Neutrophil (primary cell): ENCODE results near the gene MADCAM1.

ENCODE experiments used
- H3K27ac ChIP-seq: fragments of 200-600 bp; sonication (generic); 2 replicates; pipeline ENCODE4 v1.5.1; 2016; ENCODE audit warnings: mild to moderate bottlenecking, moderate library complexity
- H3K27me3 ChIP-seq: fragments of 200-600 bp; sonication (generic); 2 replicates; pipeline ENCODE4 v1.6.0; 2016; ENCODE audit warnings: mild to moderate bottlenecking
- H3K36me3 ChIP-seq: fragments of 200-600 bp; sonication (generic); 2 replicates; pipeline ENCODE4 v1.5.1; 2017
- H3K4me1 ChIP-seq, 2 experiments: fragments of 200-600 bp in 1 of 2; sonication (generic) in 1 of 2; 1 replicate in 1 of 2; 2 replicates in 1 of 2; pipeline versions ENCODE4 v1.5.1 to v1.6.1; 2013 to 2016; ENCODE audit warnings: low read depth in 1 of 2, low read length in 1 of 2, mild to moderate bottlenecking in 1 of 2, moderate library complexity in 1 of 2; ENCODE audit not compliant: control insufficient read depth in 1 of 2, insufficient read depth in 1 of 2
- H3K4me3 ChIP-seq, 2 experiments: fragments of 200-600 bp in 1 of 2; sonication (generic) in 1 of 2; 1 replicate in 1 of 2; 2 replicates in 1 of 2; pipeline ENCODE4 v1.5.1; 2013 to 2016; ENCODE audit warnings: low read depth in 1 of 2, low read length in 1 of 2, mild to moderate bottlenecking in 1 of 2, moderate library complexity in 1 of 2
- H3K9me3 ChIP-seq: fragments of 200-600 bp; sonication (generic); 2 replicates; pipeline ENCODE4 v1.5.1; 2016
- TF ChIP-seq, protein P1 (sequence below): fragments of 200-600 bp; sonication (generic); IDR thresholded peaks from 2 replicates; pipeline ENCODE4 v1.5.1; 2016; ENCODE audit warnings: antibody characterized with exemption

The MADCAM1 gene

DNA sequence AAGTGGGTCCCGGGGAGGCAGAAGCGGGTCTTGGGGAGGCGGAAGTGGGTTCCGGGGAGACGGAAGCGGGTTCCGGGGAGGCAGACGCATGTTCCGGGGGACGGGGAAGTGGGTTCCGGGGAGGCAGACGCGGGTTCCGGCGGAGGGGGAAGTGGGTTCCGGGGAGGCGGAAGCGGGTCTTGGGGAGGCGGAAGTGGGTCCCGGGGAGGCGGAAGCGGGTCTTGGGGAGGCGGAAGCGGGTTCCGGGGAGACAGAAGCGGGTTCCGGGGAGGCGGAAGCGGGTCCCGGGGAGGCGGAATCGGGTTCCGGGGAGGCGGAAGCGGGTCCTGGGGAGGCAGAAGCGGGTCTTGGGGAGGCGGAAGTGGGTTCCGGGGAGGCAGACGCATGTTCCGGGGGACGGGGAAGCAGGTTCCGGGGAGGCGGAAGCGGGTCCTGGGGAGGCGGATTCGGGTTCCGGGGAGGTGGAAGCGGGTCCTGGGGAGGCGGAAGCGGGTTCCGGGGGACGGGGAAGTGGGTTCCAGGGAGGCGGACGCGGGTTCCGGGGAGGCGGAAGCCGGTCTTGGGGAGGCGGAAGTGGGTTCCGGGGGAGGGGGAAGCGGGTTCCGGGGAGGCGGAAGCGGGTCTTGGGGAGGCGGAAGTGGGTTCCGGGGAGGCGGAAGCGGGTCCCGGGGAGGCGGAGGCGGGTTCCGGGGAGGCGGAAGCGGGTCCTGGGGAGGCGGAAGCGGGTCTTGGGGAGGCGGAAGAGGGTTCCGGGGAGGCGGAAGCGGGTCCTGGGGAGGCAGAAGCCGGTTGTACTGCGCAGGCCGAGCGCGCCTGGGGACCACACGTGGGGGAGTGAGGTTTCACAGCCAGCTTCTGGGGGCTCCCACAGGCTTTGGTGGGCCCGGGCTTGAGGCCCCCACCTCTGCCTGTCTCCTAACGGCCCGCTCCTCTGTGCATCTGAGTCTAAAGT is 37.9 kb upstream of the MADCAM1 start:
- Histone ChIP-seq H3K9me3 (no peaks in the 10 kb centered on the region), H3K4me3 (no peak overlapping the region), H3K27me3 (peaks cover 66% of the 10 kb centered on the region), H3K36me3 (no peaks in the 10 kb centered on the region), H3K27ac (no peak overlapping the region), H3K4me1 (no peaks in the 10 kb centered on the region)
- TF ChIP-seq, protein P1, sequence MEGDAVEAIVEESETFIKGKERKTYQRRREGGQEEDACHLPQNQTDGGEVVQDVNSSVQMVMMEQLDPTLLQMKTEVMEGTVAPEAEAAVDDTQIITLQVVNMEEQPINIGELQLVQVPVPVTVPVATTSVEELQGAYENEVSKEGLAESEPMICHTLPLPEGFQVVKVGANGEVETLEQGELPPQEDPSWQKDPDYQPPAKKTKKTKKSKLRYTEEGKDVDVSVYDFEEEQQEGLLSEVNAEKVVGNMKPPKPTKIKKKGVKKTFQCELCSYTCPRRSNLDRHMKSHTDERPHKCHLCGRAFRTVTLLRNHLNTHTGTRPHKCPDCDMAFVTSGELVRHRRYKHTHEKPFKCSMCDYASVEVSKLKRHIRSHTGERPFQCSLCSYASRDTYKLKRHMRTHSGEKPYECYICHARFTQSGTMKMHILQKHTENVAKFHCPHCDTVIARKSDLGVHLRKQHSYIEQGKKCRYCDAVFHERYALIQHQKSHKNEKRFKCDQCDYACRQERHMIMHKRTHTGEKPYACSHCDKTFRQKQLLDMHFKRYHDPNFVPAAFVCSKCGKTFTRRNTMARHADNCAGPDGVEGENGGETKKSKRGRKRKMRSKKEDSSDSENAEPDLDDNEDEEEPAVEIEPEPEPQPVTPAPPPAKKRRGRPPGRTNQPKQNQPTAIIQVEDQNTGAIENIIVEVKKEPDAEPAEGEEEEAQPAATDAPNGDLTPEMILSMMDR, result no peak

- Histone ChIP-seq H3K9me3 (no peaks in the 10 kb centered on the region), H3K4me3 (no peak overlapping the region), H3K4me1 (no peaks in the 10 kb centered on the region), H3K36me3 (no peaks in the 10 kb centered on the region), H3K27me3 (peaks cover 79% of the 10 kb centered on the region), H3K27ac (no peak overlapping the region)
- TF ChIP-seq, protein P1, result no peak
Observed at GRCh38 chr19:459724-460511, 36.4 kb upstream of the MADCAM1 start.

GRCh38 chr19:460877-461720 is 35.2 kb upstream of the MADCAM1 start, which contains the start of gene SHC2:
Gene SHC2 (minus strand): TSS chr19:461033. CDS start chr19:460996, 37 bp downstream.
- H3K9me3 ChIP-seq, result no peaks in the 10 kb centered on the region
- no peak within 1 kb of the TSS for H3K4me3 ChIP-seq
- H3K27me3 ChIP-seq, result peaks cover 79% of the 10 kb centered on the region
- no peaks in the 10 kb centered on the region for H3K4me1 ChIP-seq
- H3K27ac ChIP-seq, result no peak within 1 kb of the TSS
- no peaks in the 10 kb centered on the region for H3K36me3 ChIP-seq
- TF ChIP-seq, protein P1, result no peak

GRCh38 chr19:461721-462551 is 34.4 kb upstream of the MADCAM1 start:
- TF ChIP-seq, protein P1, result no peak
- Histone ChIP-seq H3K27me3 (peaks cover 74% of the 10 kb centered on the region), H3K4me3 (no peak overlapping the region), H3K9me3 (no peaks in the 10 kb centered on the region), H3K27ac (no peak overlapping the region), H3K36me3 (no peaks in the 10 kb centered on the region), H3K4me1 (no peaks in the 10 kb centered on the region)
